ENCODE results near the gene GSTK1. TPM values are rescaled to one million over a fixed set of nuclear protein-coding genes. Genes with fewer than 3 reads are reported as not detected.
"Not testable (repeated sequence)": the region's sequence is repeated elsewhere in the genome, so short reads cannot be mapped to it uniquely, and the experiment has no call there.

GSTK1 gene
- total RNA-seq, 1 experiment from 2014 or later = 93.3 TPM

- DNase-seq (ENCODE audit: low spot score) = no peak
Measured at GRCh38 chr7:143238289-143238980, 24.8 kb upstream of the GSTK1 start.

GRCh38 chr7:143239813-143240212 is 23.4 kb upstream of the GSTK1 start:
- DNase-seq (ENCODE audit: low spot score) = no peak

DNA sequence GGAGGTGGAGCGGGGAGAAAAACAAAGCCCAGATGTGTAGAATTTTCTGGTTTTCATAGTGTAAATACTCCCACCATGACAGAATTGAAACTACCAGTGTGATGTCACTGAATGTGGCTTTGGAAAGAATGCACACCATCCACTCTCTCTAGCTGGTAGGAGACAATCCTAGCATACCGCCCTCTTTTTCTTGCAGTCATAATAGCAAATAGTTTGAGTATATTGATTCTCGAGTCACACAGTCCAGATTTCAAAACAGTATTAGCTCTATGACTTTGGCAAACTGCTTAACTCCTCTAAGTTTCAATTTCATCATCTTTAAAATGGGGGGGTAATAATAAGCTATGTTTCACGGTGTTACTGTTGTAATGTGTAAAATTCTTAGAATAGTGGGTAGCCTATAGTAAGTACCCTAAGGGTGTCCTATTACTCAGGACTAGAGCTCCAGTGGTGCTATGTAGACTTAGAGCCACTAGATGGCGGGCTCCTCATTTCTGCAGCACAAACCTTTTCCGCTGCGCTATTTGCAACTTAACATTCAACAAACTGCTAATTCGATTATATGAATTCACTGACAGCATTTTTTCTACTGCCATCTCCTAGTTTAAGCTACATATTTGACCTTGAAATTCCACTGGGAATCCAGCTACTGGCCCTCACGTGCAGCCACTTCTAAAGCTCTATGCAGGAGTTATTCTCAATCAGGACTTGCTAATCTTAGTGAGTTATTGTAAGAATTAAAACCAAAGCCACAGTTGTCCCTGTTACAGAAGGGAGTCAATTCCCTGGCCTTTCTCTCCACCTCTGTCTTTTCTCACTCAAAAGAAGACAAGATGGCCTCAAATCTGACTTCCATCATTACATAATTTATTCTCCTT is 22.7 kb upstream of the GSTK1 start:
- DNase-seq (ENCODE audit: low spot score) = peak; percentile 65

DNA sequence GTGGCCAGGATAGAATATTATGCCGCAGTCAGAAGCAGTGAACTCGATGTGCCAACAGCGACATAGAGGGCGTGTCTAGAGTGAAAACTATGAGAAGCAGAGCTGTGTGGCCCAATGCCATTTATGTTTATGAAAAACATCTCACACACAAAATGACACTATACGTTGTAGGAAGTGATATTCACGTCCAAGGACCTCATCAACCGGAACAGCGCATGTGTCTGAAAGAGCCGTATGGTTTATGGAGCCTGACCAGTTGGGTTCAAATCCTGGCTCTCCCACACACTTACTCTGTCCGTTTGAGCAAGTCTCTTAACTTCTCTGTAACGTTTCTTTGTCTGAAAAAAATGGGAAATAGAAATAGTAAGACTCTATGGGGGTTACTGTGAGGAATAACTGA is 20.9 kb upstream of the GSTK1 start:
- no peak for DNase-seq (ENCODE audit: low spot score)

DNA sequence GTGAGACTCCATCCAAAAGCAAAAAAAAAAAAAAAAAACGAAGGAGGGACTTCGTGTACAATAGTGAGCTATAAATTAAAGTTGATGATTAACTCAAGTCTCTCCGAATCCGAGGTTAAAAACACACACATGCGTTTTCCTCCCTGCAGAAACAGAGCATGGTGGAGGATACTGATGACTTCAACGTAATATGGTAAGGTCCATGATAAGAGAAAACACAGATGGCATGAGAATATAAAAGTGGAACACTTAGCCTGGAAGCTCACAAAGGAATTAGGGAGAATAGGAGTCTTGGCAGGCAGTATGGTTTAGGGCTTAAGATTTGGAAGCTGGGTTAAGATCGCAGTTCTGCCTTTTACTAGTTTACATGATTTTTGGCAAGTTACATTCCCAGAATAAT is 20.1 kb upstream of the GSTK1 start:
- DNase-seq (ENCODE audit: low spot score) = no peak

- DNase-seq (ENCODE audit: low spot score) = no peak
Measured at GRCh38 chr7:143243614-143244013, 19.6 kb upstream of the GSTK1 start.

- no peak for DNase-seq (ENCODE audit: low spot score)
Measured at GRCh38 chr7:143244321-143244720, 18.9 kb upstream of the GSTK1 start.

- peak; percentile 48 for DNase-seq (ENCODE audit: low spot score)
Measured at GRCh38 chr7:143245123-143245522, 18.1 kb upstream of the GSTK1 start.

DNA sequence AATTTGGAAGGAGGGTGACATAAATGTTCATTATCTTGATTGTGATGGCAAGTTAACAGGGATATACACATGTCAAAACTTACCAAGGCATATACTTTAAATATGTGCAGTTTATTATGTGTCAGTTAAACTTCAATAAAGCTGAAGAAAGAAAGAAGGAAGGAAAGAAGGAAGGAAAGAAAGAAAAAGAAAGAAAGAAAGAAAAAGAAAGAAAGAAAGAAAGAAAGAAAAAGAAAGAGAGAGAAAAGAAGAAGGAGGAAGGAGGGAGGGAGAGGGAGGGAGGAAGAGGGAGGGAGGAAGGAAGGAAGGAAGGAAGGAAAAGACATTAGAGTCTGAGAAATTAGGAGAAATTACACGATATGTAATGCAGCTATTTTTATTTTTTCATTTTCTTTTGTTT is 15.9 kb upstream of the GSTK1 start:
- no peak for DNase-seq (ENCODE audit: low spot score)

DNA sequence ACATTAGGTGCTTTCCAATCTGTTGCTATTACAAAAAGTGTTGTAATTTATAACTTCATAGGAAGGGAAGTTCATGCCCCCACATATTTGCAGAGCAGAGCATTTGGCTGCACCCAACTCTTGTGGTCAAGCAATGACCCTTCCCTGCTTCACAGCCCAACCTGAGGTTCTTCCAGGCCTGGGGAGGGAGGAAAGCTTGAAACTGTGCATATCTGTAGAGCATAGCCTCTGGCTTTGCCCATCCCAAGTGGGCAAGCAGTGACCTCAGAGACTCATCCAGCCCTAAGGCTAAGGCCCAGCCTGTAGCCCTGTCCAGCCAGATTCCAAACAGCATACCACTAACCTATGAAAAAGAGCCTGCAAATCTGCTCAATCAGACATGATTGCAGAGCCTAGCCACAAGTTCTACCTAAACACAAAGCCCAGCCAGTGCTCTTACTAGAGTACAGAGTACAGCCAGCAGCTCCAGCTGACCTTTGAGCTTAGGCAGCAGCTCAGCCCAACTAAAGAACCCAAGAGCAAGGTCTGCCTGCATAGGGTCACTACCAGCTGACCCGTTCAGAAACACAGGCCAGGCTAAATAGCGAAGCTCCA is 14.4 kb upstream of the GSTK1 start:
- no peak for DNase-seq (ENCODE audit: low spot score)

DNA sequence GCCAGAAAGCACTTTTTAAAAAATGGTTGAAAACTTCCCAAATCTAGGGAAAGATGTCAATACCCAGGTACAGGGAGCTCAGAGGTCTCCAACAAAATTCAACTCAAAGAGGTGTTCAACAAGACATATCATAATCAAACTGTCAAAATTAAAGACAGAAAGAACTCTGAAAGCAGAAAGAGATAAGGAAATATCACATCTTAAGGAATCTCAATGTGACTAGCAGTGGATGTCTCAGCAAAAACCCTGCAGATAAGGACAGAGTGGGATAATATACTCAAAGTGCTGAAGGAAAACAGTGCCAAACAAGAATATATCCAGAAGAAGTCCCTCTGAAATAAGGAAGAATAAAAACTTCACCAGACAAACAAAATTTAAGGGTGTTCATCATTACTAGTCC is 13.0 kb upstream of the GSTK1 start:
- DNase-seq (ENCODE audit: low spot score) = no peak

DNA sequence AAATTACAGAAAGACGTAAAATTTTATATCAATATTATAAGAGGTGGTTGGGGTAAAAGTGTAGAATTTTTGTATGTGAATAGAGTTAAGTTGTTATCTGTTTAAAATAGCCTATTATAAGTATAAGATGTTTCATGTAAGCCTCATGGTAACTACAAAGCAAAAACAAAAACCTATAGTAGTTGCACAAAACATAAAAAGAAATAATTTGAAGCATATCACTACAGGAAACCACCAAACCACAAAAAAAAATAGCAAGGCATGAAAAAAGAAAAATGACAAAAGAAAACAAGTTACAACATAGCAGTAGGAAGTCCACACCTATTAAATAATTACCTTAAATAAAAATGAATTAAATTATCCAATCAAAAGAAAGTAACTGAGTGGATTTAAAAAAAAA is 12.4 kb upstream of the GSTK1 start:
- DNase-seq (ENCODE audit: low spot score) = no peak

GRCh38 chr7:143252006-143252405 is 11.2 kb upstream of the GSTK1 start:
- no peak for DNase-seq (ENCODE audit: low spot score)

DNA sequence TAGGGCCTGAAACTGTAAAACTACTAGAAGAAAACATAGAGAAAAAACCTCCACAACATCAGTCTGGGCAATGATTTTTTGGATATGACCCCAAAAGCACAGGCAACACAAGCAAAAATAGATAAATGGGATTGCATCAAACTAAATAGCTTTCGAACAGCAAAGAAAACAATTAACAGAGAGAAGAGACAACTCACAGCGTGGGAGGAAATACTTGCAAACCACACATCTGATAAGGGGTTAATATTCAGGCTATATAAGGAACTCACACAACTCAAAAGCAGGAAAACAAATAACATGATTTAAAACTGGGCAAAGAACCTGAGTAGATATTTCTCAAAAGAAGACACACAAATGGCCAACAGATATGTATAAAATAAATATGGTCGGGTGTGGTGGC is 7.7 kb upstream of the GSTK1 start:
- peak; percentile 22 for DNase-seq (ENCODE audit: low spot score)

- DNase-seq (ENCODE audit: low spot score) = no peak
Measured at GRCh38 chr7:143256325-143256724, 6.9 kb upstream of the GSTK1 start.

DNA sequence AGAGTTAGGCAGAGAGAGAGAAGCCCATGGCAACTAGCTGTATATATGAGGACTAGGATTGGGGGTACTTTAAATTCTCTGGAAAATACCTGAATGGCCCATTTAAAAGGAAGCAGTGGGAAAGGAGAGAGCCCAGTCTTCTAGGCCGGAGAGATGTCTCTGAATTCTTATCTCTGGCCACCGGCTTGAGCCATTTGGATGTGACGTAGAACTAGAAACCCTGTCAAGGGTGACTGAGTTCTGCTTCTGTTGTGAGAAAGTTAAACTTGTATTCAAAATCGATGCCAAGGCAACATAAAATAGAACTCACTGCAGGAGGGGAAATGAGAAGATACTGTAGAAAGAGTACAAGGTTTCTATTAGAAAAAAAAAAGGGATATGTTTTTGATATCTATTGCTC is 6.3 kb upstream of the GSTK1 start:
- DNase-seq (ENCODE audit: low spot score) = no peak

DNA sequence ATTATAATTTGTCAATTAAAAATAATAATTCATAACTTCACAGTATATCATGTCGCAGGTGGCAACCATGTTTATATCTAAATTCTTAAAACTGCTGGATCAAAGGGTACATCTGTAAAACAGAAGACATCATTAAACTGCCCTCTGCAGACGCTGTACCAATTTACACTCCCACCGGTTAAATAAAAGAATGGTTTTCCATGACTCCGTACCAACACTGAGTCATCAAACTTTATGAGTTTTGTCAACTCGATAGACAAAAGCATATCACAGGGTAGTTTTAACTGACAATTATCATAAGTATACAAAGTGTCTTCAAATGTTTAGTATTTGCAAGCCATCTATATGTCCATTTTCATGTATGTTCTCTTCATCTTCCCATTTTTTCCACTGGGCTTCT is 5.7 kb upstream of the GSTK1 start:
- peak; percentile 35 for DNase-seq (ENCODE audit: low spot score)

DNA sequence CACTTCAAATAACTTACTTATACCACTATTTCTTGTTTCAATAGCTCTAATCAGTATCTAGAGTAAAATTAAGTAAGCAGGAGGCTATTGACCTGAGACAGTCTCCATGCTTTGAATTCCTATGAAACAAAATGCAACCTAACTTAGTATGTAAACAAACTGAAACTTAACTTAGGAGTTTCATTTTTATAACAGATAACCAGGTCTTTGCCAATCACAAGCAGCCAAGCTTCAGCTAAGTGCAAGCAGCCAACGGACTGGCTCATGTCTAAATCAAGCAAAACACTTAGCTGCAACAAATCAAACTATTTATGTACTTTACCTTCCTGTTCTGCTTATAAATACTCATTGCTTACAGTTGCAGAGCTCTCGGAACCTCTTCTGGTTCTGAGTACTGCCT is 4.4 kb upstream of the GSTK1 start:
- DNase-seq (ENCODE audit: low spot score) = no peak

DNA sequence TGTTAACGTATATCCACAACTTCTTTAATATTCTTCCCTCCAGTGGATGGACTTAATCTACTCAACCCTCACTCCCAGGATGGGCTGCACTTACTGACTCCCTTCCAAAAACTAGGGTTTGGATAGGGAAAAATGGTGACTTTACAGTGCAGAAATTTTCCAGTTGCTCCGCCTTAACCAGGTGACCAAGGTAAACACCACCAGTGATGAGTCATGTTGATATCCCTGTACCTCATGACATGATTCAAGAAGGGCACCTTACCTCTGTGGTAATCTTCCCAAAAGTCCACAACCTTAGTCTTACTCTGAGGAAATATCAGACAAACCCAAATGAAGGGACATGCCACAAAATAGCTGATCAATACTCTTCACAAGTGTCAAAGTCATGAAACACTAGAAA is 3.5 kb upstream of the GSTK1 start:
- DNase-seq (ENCODE audit: low spot score) = no peak

- DNase-seq (ENCODE audit: low spot score) = no peak
Measured at GRCh38 chr7:143261901-143262300, 1.3 kb upstream of the GSTK1 start.

GRCh38 chr7:143264196-143264568 is 941 bp downstream of the GSTK1 start:
- DNase-seq (ENCODE audit: low spot score) = not testable (repeated sequence)

DNA sequence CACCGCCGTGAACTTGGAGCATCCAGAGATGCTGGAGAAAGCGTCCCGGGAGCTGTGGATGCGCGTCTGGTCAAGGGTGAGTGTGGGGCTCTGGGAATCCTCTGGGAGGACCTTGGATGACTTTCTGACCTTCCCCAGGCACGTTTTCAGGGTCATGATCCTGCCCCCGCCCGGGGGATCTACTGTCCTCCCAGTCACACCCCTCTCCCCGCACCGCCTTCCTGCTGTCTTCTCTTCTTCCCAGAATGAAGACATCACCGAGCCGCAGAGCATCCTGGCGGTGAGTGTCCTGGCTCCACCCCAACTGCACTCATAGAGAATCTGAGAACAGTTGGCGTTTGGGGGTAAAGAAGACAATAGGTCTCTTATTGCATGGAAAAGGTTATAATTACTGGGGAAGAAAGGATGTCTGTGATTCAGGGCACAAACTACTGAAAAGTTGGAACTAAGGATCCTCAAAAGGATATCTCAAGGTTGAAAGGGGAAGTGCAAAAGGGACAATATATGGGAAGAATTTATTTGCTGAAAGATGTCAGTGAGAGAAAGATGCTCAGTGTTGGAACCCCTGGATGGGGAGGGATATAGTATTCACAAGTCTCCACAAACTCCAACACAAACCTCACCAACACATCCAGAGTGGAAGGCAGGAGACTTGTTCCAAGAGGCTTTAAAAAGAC is 1.9 kb downstream of the GSTK1 start:
- no peak for DNase-seq (ENCODE audit: low spot score)

Data from A172 (cell line).